HCT116 (cell line): ENCODE data around the gene METTL27. TPM values are rescaled to one million over a fixed set of nuclear protein-coding genes. Genes with fewer than 3 reads are reported as not detected.
"Not testable (repeated sequence)": the region's sequence is repeated elsewhere in the genome, so short reads cannot be mapped to it uniquely, and the experiment has no call there.

ENCODE experiments used
- ATAC-seq: fragments of 200-7000 bp; cut with Tn5 transposase; 2 replicates; pipeline ENCODE4 v1.9.1; 2020; ENCODE audit warnings: mild to moderate bottlenecking, moderate library complexity
- BruUV-seq: library from RNA; stranded (reverse); fragments of 400-500 nt; replicated peaks from 2 replicates; lab custom pipeline; 2021; lab: Mats Ljungman, UMichigan
- CTCF ChIA-PET: fragments of 300-600 bp; sonication (Branson Sonifier 250); formaldehyde crosslinking; loops from one replicate; lab custom pipeline; 2021; ENCODE audit warnings: antibody characterized with exemption; lab: Charles Lee
- POLR2A ChIA-PET: fragments of 300-600, 350-600 bp; sonication (Branson Sonifier 250); formaldehyde crosslinking; loops from one replicate; lab custom pipeline; 2021; ENCODE audit warnings: antibody characterized with exemption; lab: Charles Lee
- RAD21 ChIA-PET, 2 experiments: fragments of 300-600 bp; sonication (Branson Sonifier 250); formaldehyde crosslinking; loops; one replicate each; lab custom pipeline; 2023; ENCODE audit warnings: low total read pairs in 2 of 2; ENCODE audit not compliant: uncharacterized antibody in 2 of 2, unreplicated experiment in 2 of 2, low non-redundant PET in 1 of 2; lab: Charles Lee
- DNase-seq: peaks from one replicate; pipeline ENCODE4 v3.0.0-alpha.2; 2010; ENCODE audit warnings: low read depth, low spot score
- H2AFZ ChIP-seq: fragments of 200-600 bp; shearing (Covaris generic), sonication (generic); 2 replicates; pipeline ENCODE4 v1.6.1; 2017; ENCODE audit warnings: low read depth, mixed run types, mixed read lengths, antibody characterized with exemption, low read length; ENCODE audit not compliant: poor library complexity, severe bottlenecking
- H3K27ac ChIP-seq: 2 replicates; pipeline ENCODE4 v1.5.1; 2012; ENCODE audit warnings: low read depth, low read length
- H3K27me3 ChIP-seq: fragments of 200-600 bp; sonication (generic); 2 replicates; pipeline ENCODE4 v1.6.1; 2016; ENCODE audit warnings: mixed run types, low read length, mixed read lengths; ENCODE audit not compliant: insufficient read depth
- H3K36me3 ChIP-seq, 2 experiments: fragments of 200-500 bp in 1 of 2; fragments of 200-600 bp in 1 of 2; sonication (Bioruptor generic) in 1 of 2; sonication (generic) in 1 of 2; 2 replicates each; pipeline versions ENCODE4 v1.5.1 to v1.6.1; 2014 to 2016; ENCODE audit warnings: low read length in 2 of 2, inconsistent platforms in 1 of 2, mixed read lengths in 1 of 2, mixed run types in 1 of 2; ENCODE audit not compliant: insufficient read depth in 2 of 2, control insufficient read depth in 1 of 2
- H3K4me1 ChIP-seq, 2 experiments: fragments of 200-600 bp in 1 of 2; sonication (generic) in 1 of 2; 2 replicates each; pipeline versions ENCODE4 v1.5.1 to v1.6.1; 2012 to 2017; ENCODE audit warnings: low read length in 2 of 2, inconsistent platforms in 1 of 2, mild to moderate bottlenecking in 1 of 2, mixed read lengths in 1 of 2, mixed run types in 1 of 2, moderate library complexity in 1 of 2; ENCODE audit not compliant: insufficient read depth in 2 of 2, control insufficient read depth in 1 of 2
- H3K4me2 ChIP-seq: fragments of 200-600 bp; sonication (generic); 2 replicates; pipeline ENCODE4 v1.6.1; 2017; ENCODE audit warnings: mixed run types, low read length, mixed read lengths
- H3K4me3 ChIP-seq, 2 experiments: fragments of 200-600 bp in 1 of 2; sonication (generic) in 1 of 2; replicated peaks in 1 of 2; 2 replicates each; pipeline ENCODE4 v1.5.1; 2011 to 2016; ENCODE audit warnings: low read length in 2 of 2, control low read depth in 1 of 2, low read depth in 1 of 2, mild to moderate bottlenecking in 1 of 2, mixed read lengths in 1 of 2, mixed run types in 1 of 2
- H3K79me2 ChIP-seq: fragments of 200-600 bp; sonication (generic); 2 replicates; pipeline ENCODE4 v1.6.1; 2017; ENCODE audit warnings: mild to moderate bottlenecking, mixed run types, low read length, moderate library complexity, mixed read lengths; ENCODE audit not compliant: insufficient read depth
- H3K9ac ChIP-seq: fragments of 200-600 bp; sonication (generic); 2 replicates; pipeline ENCODE4 v1.6.1; 2016; ENCODE audit warnings: low read length, mixed read lengths
- H3K9me2 ChIP-seq: fragments of 200-600 bp; sonication (generic), shearing (Covaris generic); 2 replicates; pipeline ENCODE4 v1.6.1; 2017; ENCODE audit warnings: mixed run types, mild to moderate bottlenecking, moderate library complexity; ENCODE audit not compliant: insufficient read depth
- H3K9me3 ChIP-seq, 2 experiments: fragments of 200-500 bp in 1 of 2; fragments of 200-600 bp in 1 of 2; sonication (Bioruptor generic) in 1 of 2; sonication (generic) in 1 of 2; 2 replicates each; pipeline ENCODE4 v1.6.1; 2014 to 2017; ENCODE audit warnings: low read length in 2 of 2, mixed read lengths in 2 of 2, inconsistent platforms in 1 of 2, low read depth in 1 of 2, mild to moderate bottlenecking in 1 of 2, mixed run types in 1 of 2, moderate library complexity in 1 of 2; ENCODE audit not compliant: control insufficient read depth in 1 of 2, insufficient read depth in 1 of 2
- H4K20me1 ChIP-seq: fragments of 200-600 bp; sonication (generic), shearing (Covaris generic); 2 replicates; pipeline ENCODE4 v1.6.1; 2017; ENCODE audit warnings: mixed run types, mild to moderate bottlenecking, moderate library complexity; ENCODE audit not compliant: insufficient read depth
- ATF3 ChIP-seq: IDR thresholded peaks from 2 replicates; pipeline ENCODE4 v1.6.1; 2012
- CEBPB ChIP-seq: IDR thresholded peaks from 2 replicates; pipeline ENCODE4 v1.6.1; 2012; ENCODE audit warnings: low read depth
- EGR1 ChIP-seq: IDR thresholded peaks from 2 replicates; pipeline ENCODE4 v1.6.1; 2012; ENCODE audit warnings: low read depth
- EZH2 ChIP-seq: fragments of 200-600 bp; sonication (generic); IDR thresholded peaks from 2 replicates; pipeline ENCODE4 v1.6.1; 2017; ENCODE audit warnings: antibody characterized with exemption, mixed run types
- FOSL1 ChIP-seq: IDR thresholded peaks from 2 replicates; pipeline ENCODE4 v1.6.1; 2012; ENCODE audit warnings: low read depth
- JUND ChIP-seq: IDR thresholded peaks from 2 replicates; pipeline ENCODE4 v1.6.1; 2012
- REST ChIP-seq: IDR thresholded peaks from 2 replicates; pipeline ENCODE4 v1.6.1; 2012; ENCODE audit warnings: low read depth
- SIN3A ChIP-seq: IDR thresholded peaks from 2 replicates; pipeline ENCODE4 v1.6.1; 2012; ENCODE audit warnings: low read depth
- SP1 ChIP-seq: IDR thresholded peaks from 2 replicates; pipeline ENCODE4 v1.6.1; 2012; ENCODE audit warnings: low read depth
- TCF7L2 ChIP-seq: IDR thresholded peaks from 2 replicates; pipeline ENCODE4 v1.7.0; 2011; ENCODE audit warnings: borderline replicate concordance, inconsistent platforms; ENCODE audit not compliant: insufficient read depth, insufficient read length; ENCODE audit errors: extremely low read depth
- YY1 ChIP-seq: IDR thresholded peaks from 2 replicates; pipeline ENCODE4 v1.6.1; 2011; ENCODE audit warnings: low read length, low read depth, moderate library complexity, mild to moderate bottlenecking; ENCODE audit not compliant: insufficient replicate concordance; ENCODE audit errors: extremely low read depth
- ZFX ChIP-seq: fragments of 450-650 bp; IDR thresholded peaks from 2 replicates; pipeline ENCODE4 v1.6.1; 2017
- ZNF274 ChIP-seq: fragments of 200-500 bp; sonication (Bioruptor generic); IDR thresholded peaks from 2 replicates; pipeline ENCODE4 v1.6.1; 2014; ENCODE audit warnings: mild to moderate bottlenecking, low read depth, low read length, inconsistent platforms
- intact Hi-C: fragments of 100-400 bp; cut with micrococcal nuclease; formaldehyde crosslinking; loops from 2 replicates; pipeline ENCODE4 v1.10.0; 2022
- total RNA-seq: library from RNA; stranded (reverse); gene quantifications from one replicate; pipeline ENCODE4 v1.2.1, GENCODE V29; 2021; ENCODE audit not compliant: unreplicated experiment

The METTL27 gene
- total RNA-seq, 1 experiment from 2014 or later = 30.4 TPM

GRCh38 chr7:73787786-73788048 is 54.6 kb downstream of the METTL27 start:
- H3K79me2 ChIP-seq, H3K36me3 ChIP-seq, H3K9me3 ChIP-seq, H2AFZ ChIP-seq, BruUV-seq, CTCF ChIA-PET, DNase-seq, H3K27ac ChIP-seq, intact Hi-C loops, H3K9me2 ChIP-seq, H3K4me2 ChIP-seq, H3K27me3 ChIP-seq, ATAC-seq, H3K4me3 ChIP-seq, H4K20me1 ChIP-seq, H3K9ac ChIP-seq: not testable (repeated sequence)
- ChIA-PET POLR2A (interaction anchor here (2.0 kb wide), 1 partner anchor 17 kb away, joined by 5 read pairs; the partner anchor contains the start of gene CLDN3), RAD21 (interaction anchor here in 1 of 2 experiments (1.0 kb wide), 1 partner anchor 40 kb away, joined by 4 read pairs; no protein-coding TSS in a partner anchor)
- H3K4me1 ChIP-seq = peaks cover 4 to 13% of the 10 kb centered on the region in 2 experiments; a peak in 3 of 4 replicates

GRCh38 chr7:73786588-73786987 is 55.7 kb downstream of the METTL27 start:
- no peak for DNase-seq
- Histone ChIP-seq H3K9me2 (no peaks in the 10 kb centered on the region), H3K9ac (no peak overlapping the region), H2AFZ (no peak overlapping the region), H3K4me3 (no peak overlapping the region), H3K9me3 (no peaks in the 10 kb centered on the region), H3K4me1 (peaks cover 4 to 9% of the 10 kb centered on the region in 2 experiments; a peak in 3 of 4 replicates), H3K79me2 (no peaks in the 10 kb centered on the region)
- BruUV-seq = no TSS peak
- POLR2A ChIA-PET = interaction anchor here (1.3 to 2.0 kb wide), 2 partner anchors 16 to 23 kb away, joined by 3 to 5 read pairs; partner anchors contain the start of gene CLDN3
- intact Hi-C loops = no loop called here
- TF ChIP-seq FOSL1 = no peak
- no peak for TF ChIP-seq ZNF274
- no peak for TF ChIP-seq ATF3
- TF ChIP-seq CEBPB = no peak
- no peak for TF ChIP-seq TCF7L2
- no peak for TF ChIP-seq EGR1
- no peak for TF ChIP-seq REST
- no peak for TF ChIP-seq JUND
- TF ChIP-seq YY1 = no peak
- no peak for TF ChIP-seq ZFX
- TF ChIP-seq SIN3A = no peak
- TF ChIP-seq EZH2 = no peak
- no peak for TF ChIP-seq SP1
- TF ChIP-seq, all 23 proteins: peak for 0
- H3K27ac ChIP-seq = no peak overlapping the region
- no peaks in the 10 kb centered on the region for H3K36me3 ChIP-seq
- no peaks in the 10 kb centered on the region for H4K20me1 ChIP-seq
- H3K4me2 ChIP-seq = no peak overlapping the region
- ChIA-PET RAD21 (no interaction called here), CTCF (no interaction called here)
- no peaks in the 10 kb centered on the region for H3K27me3 ChIP-seq
- no peak for ATAC-seq
